Loucy (cell line): ENCODE results near the gene CCDC17.

Experiments used
- H2AFZ ChIP-seq: fragments of 200-600 bp; sonication (generic); 2 replicates; pipeline ENCODE4 v1.6.0; 2016; ENCODE audit warnings: antibody characterized with exemption, mild to moderate bottlenecking, low read length, moderate library complexity
- H3F3A ChIP-seq: fragments of 200-600 bp; 2 replicates; pipeline ENCODE4 v1.6.0; 2016; ENCODE audit warnings: antibody characterized with exemption, low read depth, mild to moderate bottlenecking
- H3K27me3 ChIP-seq: fragments of 200-600 bp; sonication (generic); 2 replicates; pipeline ENCODE4 v1.6.1; 2014; ENCODE audit warnings: low read length, mild to moderate bottlenecking; ENCODE audit not compliant: insufficient read depth, poor library complexity, severe bottlenecking
- H3K36me3 ChIP-seq: fragments of 200-600 bp; sonication (generic); 2 replicates; pipeline ENCODE4 v1.6.1; 2016; ENCODE audit warnings: low read length; ENCODE audit not compliant: insufficient read depth
- H3K4me1 ChIP-seq: fragments of 200-600 bp; sonication (generic); 2 replicates; pipeline ENCODE4 v1.5.1; 2014; ENCODE audit warnings: low read length, mild to moderate bottlenecking; ENCODE audit not compliant: insufficient read depth, poor library complexity, severe bottlenecking
- H3K4me2 ChIP-seq: fragments of 200-600 bp; sonication (generic); 2 replicates; pipeline ENCODE4 v1.6.0; 2014; ENCODE audit warnings: antibody characterized with exemption, low read length, low read depth, mild to moderate bottlenecking; ENCODE audit not compliant: poor library complexity, severe bottlenecking
- H3K4me3 ChIP-seq: fragments of 200-600 bp; sonication (generic); 2 replicates; pipeline ENCODE4 v1.5.1; 2014; ENCODE audit warnings: low read length, mild to moderate bottlenecking, mixed read lengths; ENCODE audit not compliant: poor library complexity, severe bottlenecking
- H3K79me2 ChIP-seq: fragments of 200-600 bp; sonication (generic); 2 replicates; pipeline ENCODE4 v1.6.1; 2014; ENCODE audit warnings: low read length; ENCODE audit not compliant: insufficient read depth
- H3K9ac ChIP-seq: fragments of 200-600 bp; sonication (generic); 2 replicates; pipeline ENCODE4 v1.6.0; 2014; ENCODE audit warnings: mild to moderate bottlenecking, low read depth, low read length, moderate library complexity; ENCODE audit not compliant: poor library complexity, severe bottlenecking
- H3K9me2 ChIP-seq: fragments of 200-600 bp; sonication (generic); replicated peaks from 2 replicates; pipeline ENCODE4 v1.6.1; 2016; ENCODE audit warnings: low read depth, low read length, mixed read lengths
- H3K9me3 ChIP-seq: fragments of 200-600 bp; sonication (generic); 2 replicates; pipeline ENCODE4 v1.6.1; 2014; ENCODE audit warnings: mild to moderate bottlenecking, antibody characterized with exemption, low read length, low read depth; ENCODE audit not compliant: insufficient read depth
- H4K20me1 ChIP-seq: fragments of 200-600 bp; sonication (generic); 2 replicates; pipeline ENCODE4 v1.6.0; 2014; ENCODE audit warnings: antibody characterized with exemption, low read length, mild to moderate bottlenecking; ENCODE audit not compliant: insufficient read depth, poor library complexity, severe bottlenecking
- EZH2phosphoT487 ChIP-seq: fragments of 200-600 bp; IDR thresholded peaks from 2 replicates; pipeline ENCODE4 v1.6.1; 2018; ENCODE audit warnings: antibody characterized with exemption, mild to moderate bottlenecking, moderate library complexity, borderline replicate concordance
- TF ChIP-seq, protein P1 (sequence below): fragments of 200-600 bp; sonication (generic); conservative IDR thresholded peaks from 2 replicates; pipeline ENCODE4 v1.5.1; 2014; ENCODE audit warnings: mild to moderate bottlenecking, antibody characterized with exemption, low read length

The CCDC17 gene

DNA sequence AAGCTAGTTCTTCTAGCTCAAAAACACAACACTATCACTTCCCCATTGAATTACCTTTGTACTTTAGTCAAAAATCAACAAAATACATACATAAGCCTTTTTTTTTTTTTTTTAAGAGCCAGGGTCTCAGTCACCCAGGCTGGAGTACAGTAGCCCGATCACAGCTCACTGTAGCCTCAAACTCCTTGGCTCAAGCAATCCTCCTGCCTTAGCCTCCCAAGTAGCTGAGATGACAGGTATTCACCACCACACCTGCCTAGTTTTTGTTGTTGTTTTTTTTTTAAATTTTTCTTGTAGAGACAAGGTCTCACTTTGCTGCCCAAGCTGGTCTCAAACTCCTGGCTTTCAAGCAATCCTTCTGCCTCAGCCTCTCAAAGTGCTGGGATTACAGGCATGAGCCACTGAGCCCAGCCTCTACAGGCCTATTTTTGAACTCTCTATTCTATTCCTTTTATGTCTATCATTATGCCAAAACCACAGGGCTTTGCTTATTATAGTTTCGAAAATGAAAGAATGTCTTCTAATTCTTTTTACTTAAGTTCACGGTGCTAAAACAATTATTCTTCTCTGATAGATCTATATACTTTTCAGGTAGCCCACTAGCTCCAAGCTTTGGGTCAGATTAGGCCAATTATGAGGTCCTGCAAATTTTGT lies 32.8 kb upstream of the CCDC17 start:
- H4K20me1 ChIP-seq: peaks cover 25% of the 10 kb centered on the region
- H3K9ac ChIP-seq: no peak overlapping the region
- H3K9me3 ChIP-seq: no peaks in the 10 kb centered on the region
- no peak overlapping the region for H2AFZ ChIP-seq
- TF ChIP-seq, protein P1, sequence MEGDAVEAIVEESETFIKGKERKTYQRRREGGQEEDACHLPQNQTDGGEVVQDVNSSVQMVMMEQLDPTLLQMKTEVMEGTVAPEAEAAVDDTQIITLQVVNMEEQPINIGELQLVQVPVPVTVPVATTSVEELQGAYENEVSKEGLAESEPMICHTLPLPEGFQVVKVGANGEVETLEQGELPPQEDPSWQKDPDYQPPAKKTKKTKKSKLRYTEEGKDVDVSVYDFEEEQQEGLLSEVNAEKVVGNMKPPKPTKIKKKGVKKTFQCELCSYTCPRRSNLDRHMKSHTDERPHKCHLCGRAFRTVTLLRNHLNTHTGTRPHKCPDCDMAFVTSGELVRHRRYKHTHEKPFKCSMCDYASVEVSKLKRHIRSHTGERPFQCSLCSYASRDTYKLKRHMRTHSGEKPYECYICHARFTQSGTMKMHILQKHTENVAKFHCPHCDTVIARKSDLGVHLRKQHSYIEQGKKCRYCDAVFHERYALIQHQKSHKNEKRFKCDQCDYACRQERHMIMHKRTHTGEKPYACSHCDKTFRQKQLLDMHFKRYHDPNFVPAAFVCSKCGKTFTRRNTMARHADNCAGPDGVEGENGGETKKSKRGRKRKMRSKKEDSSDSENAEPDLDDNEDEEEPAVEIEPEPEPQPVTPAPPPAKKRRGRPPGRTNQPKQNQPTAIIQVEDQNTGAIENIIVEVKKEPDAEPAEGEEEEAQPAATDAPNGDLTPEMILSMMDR: no peak
- TF ChIP-seq EZH2phosphoT487: no peak
- H3K79me2 ChIP-seq: peaks cover 22% of the 10 kb centered on the region
- no peak overlapping the region for H3K4me2 ChIP-seq
- no peaks in the 10 kb centered on the region for H3K9me2 ChIP-seq
- peaks cover 95% of the 10 kb centered on the region for H3K36me3 ChIP-seq
- H3K27me3 ChIP-seq: no peaks in the 10 kb centered on the region
- H3K4me1 ChIP-seq: no peaks in the 10 kb centered on the region
- H3K4me3 ChIP-seq: no peak overlapping the region
- H3F3A ChIP-seq: no peaks in the 10 kb centered on the region

DNA sequence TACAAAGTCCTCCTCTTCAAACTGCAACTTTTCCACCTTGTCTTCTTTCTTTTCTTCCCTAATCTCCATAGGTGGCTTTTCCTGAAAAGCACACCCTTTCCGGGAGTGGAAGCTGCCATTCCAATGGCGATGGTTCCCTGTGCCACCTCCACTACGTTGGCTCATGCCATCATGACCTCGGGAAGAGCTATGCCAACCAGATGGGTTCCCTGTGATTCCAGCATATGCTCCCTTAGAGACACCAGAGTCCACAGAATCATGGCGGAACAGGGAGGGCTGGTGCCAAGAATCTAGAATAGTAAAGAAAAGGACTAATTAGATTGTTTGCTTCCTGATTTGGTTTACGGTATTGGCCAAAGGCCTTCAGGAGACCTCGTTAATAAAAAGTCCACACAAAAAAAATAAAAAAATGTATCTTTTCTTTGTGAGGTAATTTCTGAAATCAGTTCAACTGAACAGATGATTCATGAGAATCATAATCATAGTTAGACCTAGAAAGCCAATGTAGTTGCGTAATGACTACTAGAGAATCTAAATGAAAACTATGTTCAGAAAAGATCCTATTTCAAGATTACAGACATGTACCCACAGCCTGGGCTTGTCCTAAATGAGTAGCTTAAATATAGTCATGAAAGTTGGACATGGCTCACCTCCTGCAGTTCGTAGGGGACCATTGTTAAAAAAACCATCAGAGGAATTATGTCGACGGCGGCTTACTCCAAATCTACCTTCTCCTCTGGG lies 30.9 kb upstream of the CCDC17 start:
- Histone ChIP-seq H3K27me3 (no peaks in the 10 kb centered on the region), H2AFZ (no peak overlapping the region), H3K9me2 (no peaks in the 10 kb centered on the region), H3K9me3 (no peaks in the 10 kb centered on the region), H3K79me2 (peaks cover 3% of the 10 kb centered on the region; the same call in 1 of the 2 replicates), H3K4me2 (no peak overlapping the region), H3K4me3 (no peak overlapping the region), H3K4me1 (no peaks in the 10 kb centered on the region), H3K36me3 (peaks cover 97% of the 10 kb centered on the region), H3F3A (no peaks in the 10 kb centered on the region), H3K9ac (no peak overlapping the region), H4K20me1 (peaks cover 16% of the 10 kb centered on the region)
- TF ChIP-seq, protein P1: no peak
- TF ChIP-seq EZH2phosphoT487: no peak

DNA sequence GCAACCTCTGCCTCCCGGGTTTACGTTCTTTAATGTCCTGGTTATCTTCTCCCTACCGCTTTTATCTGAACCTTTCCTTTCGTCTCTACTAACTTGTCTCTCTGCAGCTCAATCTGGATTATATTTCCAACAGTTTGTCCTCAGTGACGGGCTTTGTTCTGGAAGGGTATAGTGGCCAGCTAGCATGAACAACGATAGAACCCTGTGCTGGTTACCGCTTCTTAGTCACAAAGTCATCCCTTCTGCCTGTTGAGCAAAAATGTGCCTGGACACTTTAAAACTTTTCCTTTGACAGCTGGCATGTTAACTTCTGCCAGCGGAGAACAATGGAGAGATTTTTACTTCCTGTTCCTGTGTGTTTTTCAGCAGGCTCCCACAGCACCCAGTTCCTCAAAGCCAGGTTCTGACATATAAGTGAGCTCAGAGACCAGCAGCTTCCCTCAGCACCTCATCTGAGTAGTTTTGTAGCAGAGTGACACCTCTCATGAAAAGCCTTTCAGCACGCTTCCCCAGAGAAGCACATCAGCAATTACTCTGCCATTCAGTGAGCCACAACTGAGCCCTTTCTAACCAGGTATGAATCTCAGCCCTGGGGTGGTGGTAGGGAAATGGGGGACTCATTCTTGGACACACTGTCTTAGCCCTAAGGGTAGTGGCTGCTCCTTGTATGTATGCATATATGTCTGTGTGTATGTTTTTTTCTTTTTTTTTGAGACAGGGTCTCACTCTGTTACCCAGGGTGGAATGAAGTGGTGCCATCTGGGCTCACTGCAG lies 23.6 kb upstream of the CCDC17 start:
- TF ChIP-seq, protein P1: no peak
- TF ChIP-seq EZH2phosphoT487: no peak
- Histone ChIP-seq H2AFZ (no peak overlapping the region), H3K79me2 (peaks cover 11% of the 10 kb centered on the region; the same call in 1 of the 2 replicates), H3K9me3 (no peaks in the 10 kb centered on the region), H3K27me3 (no peaks in the 10 kb centered on the region), H3K36me3 (peaks cover 67% of the 10 kb centered on the region), H3K4me2 (no peak overlapping the region), H4K20me1 (peaks cover 15% of the 10 kb centered on the region), H3F3A (no peaks in the 10 kb centered on the region), H3K4me1 (no peaks in the 10 kb centered on the region), H3K9ac (no peak overlapping the region), H3K9me2 (no peaks in the 10 kb centered on the region), H3K4me3 (no peak overlapping the region)
